DMS 273 (cell line): ENCODE measurements around the gene PARD3.
"Not testable (repeated sequence)": the region's sequence is repeated elsewhere in the genome, so short reads cannot be mapped to it uniquely, and the experiment has no call there.

Experiments
- DNase-seq: peaks from one replicate; lab custom pipeline; 2025; ENCODE audit not compliant: unreplicated experiment; lab: John Stamatoyannopoulos, UW

Gene PARD3

DNA sequence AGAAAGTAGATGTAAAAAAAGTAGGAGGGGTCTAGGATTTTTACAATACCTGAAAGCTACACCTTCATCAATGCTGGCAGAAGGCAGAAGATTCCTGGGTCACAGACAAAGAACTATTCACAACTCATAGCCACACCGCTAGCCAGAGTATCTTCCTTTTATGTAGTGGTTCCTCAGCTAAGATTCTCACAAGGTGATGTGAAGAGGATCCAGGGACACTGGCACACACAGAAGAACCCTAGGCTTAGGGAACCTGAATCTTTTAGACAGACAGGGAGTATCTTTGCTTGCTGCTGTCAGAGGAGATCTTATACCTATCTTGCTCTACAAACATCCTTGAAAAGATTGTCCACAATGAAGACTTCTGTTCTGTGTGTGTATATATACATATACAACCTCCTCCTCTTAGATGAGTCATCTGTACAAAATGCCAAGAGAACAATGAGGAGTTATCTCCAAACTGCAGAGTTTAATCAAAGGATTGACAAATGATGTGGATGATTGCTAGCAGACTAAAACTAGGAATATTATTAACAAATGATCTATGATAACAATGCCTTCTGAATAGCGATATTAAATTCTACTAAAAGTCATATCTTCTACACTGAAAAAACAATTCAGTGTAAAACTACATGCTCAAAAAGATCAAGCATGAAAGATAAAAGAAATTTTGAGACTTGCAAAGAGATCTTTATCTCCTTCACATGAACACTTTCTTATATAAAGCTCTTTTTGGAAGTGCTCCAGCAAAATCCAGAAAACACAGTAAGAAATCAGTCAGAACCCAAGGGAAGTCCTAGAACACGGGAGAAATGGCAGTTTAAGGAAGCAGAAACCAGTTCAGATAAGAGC lies 409.3 kb downstream of the PARD3 start:
- no peak for DNase-seq

DNA sequence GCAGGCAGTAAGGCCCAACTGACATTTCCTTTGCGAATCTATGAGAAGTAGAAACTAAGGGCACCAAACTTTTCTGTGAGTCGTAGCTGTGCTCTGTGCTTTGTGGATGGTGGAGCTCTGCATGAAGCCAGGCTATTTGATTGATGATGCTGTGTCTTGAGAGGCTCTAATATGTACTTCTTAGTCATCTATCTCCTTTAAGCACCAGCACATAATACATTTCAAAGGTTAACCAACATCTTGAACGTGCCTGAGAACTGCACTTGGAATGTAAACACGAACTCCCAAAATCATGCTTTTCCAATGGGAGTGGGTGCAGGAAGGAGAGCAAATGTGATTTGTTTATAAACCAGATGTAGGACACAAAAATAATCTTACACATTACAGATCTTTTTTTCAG lies 411.6 kb downstream of the PARD3 start:
- no peak for DNase-seq

DNA sequence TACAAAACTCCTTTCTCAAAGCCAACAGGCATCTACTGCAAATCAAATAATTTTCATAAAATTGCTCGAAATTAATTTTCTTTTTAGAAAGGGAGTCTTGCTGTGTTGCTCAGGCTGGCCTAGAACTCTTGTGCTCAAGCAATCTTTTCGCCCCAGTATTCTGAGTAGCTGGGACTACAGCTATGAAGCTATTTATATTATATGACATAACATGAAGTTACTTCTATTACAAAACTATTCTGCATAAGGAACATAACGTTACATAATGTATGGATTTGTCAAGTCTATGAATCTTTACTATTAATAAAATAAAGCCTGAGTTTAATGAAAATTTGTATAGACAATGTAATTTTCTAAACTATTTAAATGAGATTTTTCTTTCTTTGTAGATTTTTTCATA lies 415.0 kb downstream of the PARD3 start:
- DNase-seq: no peak

DNA sequence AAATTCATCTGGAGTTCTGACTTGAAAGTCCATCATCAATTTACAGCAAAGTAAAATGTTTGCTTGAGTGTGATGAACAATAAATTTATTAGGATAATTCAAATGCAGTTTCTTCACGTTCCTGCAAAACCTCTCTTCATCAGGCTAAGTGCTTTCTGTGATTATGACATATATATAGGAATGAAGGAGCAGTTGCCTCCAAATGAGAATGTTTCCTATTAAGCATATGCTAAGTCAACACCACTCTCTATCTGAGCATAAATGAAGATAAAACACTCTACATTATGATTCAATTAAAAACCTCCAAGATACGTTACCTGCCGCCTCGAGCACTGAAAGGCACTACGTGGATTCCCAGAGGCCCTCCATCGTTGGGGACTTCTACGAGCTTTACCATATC lies 416.1 kb downstream of the PARD3 start:
- no peak for DNase-seq

DNA sequence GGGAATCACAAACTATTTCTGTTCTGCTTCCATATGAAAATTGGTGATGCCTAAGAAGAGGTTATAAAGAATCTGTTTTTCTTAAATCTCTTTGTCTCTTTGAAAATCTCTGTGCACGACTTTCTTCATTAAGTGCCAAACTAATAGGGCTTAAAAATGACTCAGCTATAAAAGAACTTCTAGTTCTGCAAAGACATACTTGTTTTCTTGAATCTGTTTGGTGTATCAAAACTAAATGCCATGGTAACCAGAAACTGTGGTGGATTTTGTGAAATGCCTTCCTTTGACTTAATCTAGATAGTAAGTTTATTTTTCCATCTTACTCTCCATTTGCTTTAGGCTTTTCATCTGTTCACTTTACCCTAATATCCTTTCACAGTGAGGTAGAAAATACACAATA lies 417.8 kb downstream of the PARD3 start:
- DNase-seq: no peak

DNA sequence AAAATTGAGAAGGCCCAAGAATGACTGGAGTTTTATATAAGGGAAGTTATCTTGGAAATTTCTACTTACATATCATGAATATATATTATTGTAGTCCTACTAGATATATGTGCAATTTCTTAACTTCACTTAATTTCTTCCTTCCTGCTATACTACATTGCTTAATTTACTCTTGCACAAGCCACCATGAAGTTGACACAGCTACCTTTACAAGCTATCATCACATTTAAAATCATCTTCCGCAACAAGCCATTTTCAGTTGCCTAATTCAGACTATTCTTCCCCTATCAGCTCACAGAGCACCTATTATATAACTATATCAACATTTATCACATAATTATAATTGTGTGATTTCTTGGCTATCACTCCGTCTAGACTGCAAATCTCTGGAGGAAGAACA lies 418.4 kb downstream of the PARD3 start:
- DNase-seq: no peak

DNA sequence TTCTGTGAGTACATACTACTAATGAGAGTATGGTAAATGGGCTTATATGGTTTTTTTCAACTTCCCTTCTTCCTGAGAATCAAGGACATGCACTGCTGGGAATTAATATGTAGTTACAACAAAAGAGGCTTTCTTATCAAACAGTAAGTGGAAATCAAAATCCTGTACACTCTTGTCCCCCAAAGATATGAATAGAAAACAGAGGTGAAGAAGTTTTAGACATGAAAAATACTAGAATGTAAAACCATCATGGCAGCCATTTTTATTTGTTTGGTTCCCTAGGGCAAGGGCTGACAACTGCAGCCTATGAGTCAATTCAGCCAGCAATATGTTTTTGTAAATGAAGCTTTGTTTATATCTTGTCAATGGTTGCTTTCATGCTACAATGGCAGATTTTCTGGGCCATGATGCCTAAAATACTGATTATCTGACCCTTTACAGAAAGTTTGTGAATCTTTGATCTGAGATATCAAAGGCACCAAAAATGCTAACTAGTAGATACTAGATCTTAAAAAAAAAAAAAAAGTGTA lies 422.4 kb downstream of the PARD3 start:
- DNase-seq: no peak

DNA sequence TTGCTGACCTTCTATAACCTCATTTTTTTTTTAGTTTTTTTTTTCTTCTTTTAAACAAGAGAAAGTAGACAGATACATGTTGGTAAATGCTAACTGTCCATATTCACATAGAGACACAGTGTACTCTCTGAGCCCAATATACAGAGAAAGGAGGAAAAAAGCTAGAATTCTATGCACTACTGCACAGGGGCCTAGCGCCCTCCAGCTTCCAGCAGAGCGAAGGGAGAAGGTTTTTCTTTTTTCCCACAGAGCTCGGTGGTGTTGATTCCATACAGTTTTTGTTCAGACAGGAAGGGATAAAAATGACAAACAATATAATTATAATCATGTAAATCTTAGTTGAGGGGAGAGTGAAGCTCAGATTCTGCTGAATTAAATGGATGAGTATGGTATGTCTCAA lies 423.9 kb downstream of the PARD3 start:
- DNase-seq: not testable (repeated sequence)

DNA sequence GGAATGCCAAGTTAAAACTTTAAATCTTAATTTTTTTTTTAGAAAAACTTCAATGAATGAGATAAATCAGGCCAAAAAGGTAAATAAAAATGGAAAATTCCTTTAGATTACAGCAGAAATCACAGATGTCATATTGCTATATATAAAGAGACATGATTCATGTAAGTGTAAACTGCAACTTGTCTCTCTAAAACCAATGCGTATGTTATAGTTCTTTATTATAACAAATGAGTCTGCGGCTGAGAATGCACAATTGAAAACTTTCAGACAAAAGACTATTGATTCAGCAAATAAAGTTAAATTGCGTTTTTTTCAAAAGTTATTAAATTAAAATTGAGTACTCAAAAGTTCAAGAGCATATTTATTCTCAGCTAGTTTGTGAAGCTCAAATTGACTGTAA lies 425.3 kb downstream of the PARD3 start:
- no peak for DNase-seq

DNA sequence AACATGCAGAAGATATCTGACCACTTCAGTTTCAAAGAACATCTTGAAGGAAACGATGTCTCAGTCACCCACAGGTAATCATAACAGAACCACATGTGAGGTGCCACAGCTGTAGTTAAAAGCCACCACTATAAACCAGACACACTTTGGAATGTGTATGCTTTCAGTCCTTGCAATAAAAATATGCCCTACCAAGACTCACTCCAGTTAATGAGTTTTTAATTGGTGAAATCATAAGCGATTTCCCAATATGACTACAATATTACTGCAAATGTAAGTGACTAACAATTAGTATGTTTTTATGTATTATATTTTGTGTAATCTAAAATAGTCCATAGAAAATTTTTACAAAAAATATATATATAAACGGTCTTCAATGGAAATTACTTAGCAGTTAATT lies 428.2 kb downstream of the PARD3 start:
- DNase-seq: no peak

DNA sequence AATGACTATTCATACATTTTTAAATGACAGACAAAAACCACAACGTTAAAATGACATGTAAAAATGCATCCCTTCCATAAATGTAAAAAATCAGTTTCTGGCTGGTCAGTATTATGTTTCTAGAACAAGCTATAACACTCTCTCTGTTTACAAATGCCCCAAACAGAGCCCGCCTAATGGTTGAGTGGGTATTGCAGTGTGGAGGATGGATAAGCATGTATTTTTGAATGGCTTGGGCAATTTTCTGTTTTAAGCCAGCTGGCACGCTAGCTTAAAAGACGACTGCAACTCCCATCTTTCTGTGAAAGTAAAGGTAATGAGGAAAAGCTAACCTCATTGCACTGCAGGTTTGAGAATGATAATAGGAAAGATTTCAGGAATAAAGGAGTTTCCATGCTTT lies 430.7 kb downstream of the PARD3 start:
- no peak for DNase-seq

DNA sequence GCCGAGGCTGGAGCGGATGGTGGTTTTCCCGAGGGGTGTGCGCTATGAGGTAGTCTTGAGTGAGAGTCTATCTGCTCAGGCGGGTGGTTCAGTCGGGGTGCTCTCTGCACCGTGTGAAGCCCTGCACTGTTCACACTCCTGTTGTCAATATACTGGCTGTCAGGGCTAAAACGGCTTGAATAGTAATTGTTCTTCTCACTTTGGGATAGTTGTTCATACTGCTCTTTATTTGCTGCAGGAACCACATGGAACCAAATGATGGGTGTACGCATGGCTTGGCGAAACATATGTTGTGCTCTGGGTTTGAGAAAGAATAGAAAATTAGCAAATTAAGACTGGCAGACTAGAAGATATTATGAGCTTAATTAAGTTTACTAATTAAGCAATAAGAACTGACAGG lies 432.5 kb downstream of the PARD3 start:
- DNase-seq: no peak

DNA sequence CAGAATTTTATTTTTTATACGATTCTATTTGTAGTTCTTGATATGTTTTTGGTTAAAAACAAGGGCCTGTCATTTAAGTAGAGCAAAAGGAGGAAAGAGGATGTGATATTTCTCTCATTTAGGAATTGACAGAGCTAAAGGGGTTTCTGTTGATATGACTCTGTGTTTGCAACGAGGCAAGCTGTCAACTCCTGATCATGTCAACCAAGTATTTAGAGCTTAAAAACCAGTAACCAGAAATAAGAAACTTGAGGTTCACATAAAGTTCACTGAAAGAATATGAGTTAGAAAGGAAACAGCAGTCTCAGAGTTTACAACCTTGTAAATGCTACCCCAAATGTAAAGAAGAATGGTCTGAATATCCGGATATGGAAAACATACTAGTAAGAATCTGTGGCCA lies 434.2 kb downstream of the PARD3 start:
- no peak for DNase-seq

DNA sequence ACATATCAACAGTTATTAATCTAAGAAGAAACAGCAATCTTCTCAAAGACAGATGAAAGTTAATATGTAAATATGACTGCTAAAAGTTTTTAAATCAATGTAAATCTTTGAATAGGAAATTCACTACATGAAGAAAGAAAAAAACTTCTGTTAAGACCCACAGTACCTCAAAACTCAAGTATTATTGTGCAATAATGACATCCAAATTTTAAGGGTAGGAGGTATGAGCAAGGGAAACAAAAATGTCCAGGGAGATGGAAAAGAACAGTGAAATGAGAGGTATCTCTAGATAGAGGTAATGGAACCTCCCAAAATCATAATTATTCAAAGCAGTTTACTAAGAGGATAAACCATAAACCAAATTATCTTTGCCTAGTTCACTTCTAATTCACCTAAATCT lies 436.8 kb downstream of the PARD3 start:
- DNase-seq: no peak

DNA sequence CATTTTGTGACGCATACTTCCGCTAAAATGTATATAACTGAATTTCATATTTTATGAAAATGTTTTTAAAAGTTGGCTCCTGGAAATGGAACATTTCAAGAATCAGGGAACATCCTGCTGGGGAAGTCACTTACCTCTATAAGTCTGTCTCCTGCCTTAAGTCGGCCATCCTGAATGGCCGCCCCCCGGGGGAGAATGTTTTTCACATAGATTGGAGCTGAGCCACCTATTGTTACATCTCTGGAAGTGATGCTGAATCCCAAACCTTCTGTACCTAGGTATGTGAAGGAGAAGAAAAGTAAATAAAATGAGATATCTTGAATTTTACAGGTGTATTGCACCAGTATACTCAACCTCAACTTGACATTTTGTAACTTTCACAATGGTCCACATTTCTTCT lies 437.3 kb downstream of the PARD3 start:
- DNase-seq: no peak

DNA sequence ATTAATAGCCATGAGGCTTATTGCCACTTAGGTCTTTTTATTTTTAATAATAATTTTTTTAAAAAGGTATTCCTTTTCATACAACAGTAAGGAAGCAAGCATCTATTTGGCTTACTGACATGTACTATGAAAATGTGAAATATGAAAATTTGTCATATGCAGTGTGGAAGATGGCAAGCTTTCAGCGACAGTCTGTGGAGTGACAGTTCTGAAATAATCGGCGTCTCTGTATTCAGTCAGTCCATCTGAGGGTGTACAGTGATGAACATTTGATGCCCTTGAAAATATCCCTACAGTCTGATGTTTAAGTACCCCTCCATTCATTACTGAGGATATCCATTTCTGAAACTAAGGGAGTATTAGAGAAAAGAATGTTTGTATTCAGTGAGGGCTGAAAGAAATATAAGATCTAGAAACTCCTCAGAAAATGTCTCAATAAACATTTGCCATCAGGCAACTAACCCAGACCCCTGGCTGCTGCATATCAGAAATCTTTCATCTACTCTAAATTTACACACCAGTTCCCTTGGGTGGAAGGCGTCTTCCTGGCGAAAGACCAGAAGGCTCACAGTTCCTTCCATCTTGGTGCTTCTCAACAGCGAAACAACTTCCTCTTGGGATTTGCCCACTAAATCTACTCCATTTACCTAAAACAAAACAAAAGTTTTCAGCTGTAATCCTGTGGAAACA lies 440.6 kb downstream of the PARD3 start:
- no peak for DNase-seq

DNA sequence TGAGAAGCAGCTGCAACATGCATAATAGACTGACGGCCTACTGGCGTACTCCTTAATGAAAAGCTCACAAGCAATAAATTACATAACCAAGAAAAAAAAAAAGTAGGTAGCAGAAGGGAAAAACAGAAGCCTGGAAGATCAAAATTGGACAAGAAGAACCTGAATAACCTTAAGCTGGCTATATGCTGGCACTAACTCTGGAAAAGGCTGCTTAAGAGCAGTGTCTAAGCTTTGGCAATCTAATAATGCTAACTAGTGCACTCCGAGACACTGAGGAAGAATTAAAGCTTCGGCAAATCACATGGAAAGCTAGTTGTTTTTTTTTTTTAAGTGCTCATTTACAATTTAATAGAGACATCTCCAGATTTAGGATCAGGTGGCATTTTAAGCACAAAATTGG lies 441.9 kb downstream of the PARD3 start:
- DNase-seq: no peak

DNA sequence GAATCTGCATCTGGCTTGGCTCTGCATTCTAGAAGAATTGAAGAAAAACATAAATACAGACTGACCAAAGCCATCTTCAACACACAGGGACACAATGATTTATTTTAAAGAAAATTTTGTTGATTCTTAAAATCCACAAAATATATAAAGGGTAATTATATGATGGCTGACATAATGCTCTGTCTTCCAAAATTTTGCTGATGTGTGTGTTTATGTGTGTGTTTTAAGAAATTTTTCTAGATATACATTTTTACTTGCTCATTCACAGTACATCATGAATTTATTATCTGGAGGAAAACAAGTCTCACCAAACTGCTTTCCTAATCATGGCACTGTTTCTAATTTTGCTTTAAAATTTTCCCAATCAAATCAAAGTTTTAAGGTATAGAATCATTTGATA lies 442.6 kb downstream of the PARD3 start:
- no peak for DNase-seq

DNA sequence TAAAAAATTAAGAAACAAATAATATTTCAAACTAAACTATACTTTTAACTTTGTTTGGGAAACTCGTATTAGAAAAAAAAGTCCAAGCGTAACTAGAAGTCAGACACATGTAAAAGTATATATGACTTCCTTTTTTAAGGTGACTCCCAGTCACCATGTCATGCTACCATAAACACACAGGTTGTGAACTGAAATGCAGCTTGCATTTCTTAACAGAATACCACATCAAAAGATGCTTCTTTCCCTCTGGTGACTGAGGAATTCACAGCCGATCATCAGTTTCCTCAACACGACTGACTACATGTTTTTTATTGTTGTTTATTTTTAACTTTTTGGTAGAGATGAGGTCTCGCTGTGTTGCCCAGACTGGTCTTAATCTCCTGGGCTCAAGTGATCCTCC lies 445.0 kb downstream of the PARD3 start:
- DNase-seq: no peak

DNA sequence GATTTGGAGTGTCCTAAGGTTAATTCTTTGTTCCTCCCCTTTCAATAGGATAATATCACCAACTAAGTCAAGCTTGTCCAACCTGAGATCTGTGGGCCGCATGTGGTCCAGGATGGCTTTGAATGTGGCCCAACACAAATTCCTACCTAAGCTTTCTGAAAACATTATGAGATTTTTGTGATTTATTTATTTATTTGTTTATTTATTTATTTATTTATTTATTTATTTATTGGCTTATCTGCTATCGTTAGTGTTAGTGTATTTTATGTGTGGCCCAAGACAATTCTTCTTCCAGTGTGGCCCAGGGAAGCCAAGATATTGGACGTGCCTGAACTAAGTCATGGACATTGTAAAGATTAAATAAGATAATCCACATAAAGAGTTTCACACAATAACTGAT lies 446.0 kb downstream of the PARD3 start:
- DNase-seq: no peak

DNA sequence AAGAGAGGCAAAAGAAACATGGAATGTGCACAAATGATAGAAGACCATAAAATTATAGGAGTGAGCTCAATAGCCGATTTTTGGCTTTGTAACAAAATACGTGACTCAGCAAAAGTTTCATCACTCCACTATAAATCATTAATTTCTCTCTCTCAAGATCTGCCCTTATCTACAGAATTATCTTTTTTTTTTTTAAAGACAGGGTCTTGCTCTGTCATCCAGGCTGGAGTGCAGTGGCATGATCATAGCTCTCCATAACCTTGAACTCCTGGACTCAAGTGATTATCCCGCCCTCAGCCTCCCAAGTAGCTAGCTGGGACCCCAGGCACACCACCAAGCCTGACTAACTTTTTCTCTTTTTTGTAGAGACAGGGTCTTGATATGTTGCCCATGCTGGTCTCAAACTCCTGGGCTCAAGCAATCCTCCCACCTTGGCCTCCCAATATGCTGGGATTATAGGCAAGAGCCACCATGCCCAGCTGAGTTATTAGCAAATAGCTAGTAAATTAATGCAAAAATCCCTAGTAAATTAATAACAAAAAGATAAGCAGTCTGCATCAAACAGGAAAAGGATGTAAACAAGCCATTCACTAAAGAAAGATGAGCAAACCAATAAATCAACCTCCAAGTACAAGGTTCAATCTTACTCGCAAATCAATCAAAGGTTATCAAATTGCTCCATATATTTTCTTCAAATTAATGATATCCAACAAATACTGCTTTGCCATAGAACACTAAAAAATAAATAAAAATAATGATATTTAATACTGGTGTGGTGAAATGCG lies 450.7 kb downstream of the PARD3 start:
- no peak for DNase-seq

DNA sequence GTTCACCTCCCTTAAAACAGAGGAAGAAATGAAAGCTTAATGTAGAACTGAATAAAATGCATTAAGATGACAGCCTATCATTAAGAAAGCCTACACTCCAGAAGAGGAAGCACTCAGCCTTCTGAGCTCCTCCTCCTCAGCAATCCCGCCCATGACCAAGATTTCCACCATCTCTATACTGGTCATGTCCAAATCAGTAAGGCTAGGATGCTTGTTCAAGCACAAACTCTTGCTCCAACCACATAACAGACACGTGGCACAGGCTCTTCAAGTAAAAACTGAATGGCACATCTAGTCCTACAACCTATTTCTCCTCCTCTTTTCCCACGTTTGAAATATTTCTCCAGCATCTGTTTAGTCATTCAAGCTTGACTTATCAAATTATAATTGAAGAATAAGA lies 454.1 kb downstream of the PARD3 start:
- no peak for DNase-seq
